Loucy (cell line): Measurements from ENCODE around the gene SP6.

Source experiments
- H2AFZ ChIP-seq: fragments of 200-600 bp; sonication (generic); 2 replicates; pipeline ENCODE4 v1.6.0; 2016; ENCODE audit warnings: antibody characterized with exemption, mild to moderate bottlenecking, low read length, moderate library complexity
- H3F3A ChIP-seq: fragments of 200-600 bp; 2 replicates; pipeline ENCODE4 v1.6.0; 2016; ENCODE audit warnings: antibody characterized with exemption, low read depth, mild to moderate bottlenecking
- H3K27me3 ChIP-seq: fragments of 200-600 bp; sonication (generic); 2 replicates; pipeline ENCODE4 v1.6.1; 2014; ENCODE audit warnings: low read length, mild to moderate bottlenecking; ENCODE audit not compliant: insufficient read depth, poor library complexity, severe bottlenecking
- H3K36me3 ChIP-seq: fragments of 200-600 bp; sonication (generic); 2 replicates; pipeline ENCODE4 v1.6.1; 2016; ENCODE audit warnings: low read length; ENCODE audit not compliant: insufficient read depth
- H3K4me1 ChIP-seq: fragments of 200-600 bp; sonication (generic); 2 replicates; pipeline ENCODE4 v1.5.1; 2014; ENCODE audit warnings: low read length, mild to moderate bottlenecking; ENCODE audit not compliant: insufficient read depth, poor library complexity, severe bottlenecking
- H3K4me2 ChIP-seq: fragments of 200-600 bp; sonication (generic); 2 replicates; pipeline ENCODE4 v1.6.0; 2014; ENCODE audit warnings: antibody characterized with exemption, low read length, low read depth, mild to moderate bottlenecking; ENCODE audit not compliant: poor library complexity, severe bottlenecking
- H3K4me3 ChIP-seq: fragments of 200-600 bp; sonication (generic); 2 replicates; pipeline ENCODE4 v1.5.1; 2014; ENCODE audit warnings: low read length, mild to moderate bottlenecking, mixed read lengths; ENCODE audit not compliant: poor library complexity, severe bottlenecking
- H3K79me2 ChIP-seq: fragments of 200-600 bp; sonication (generic); 2 replicates; pipeline ENCODE4 v1.6.1; 2014; ENCODE audit warnings: low read length; ENCODE audit not compliant: insufficient read depth
- H3K9ac ChIP-seq: fragments of 200-600 bp; sonication (generic); 2 replicates; pipeline ENCODE4 v1.6.0; 2014; ENCODE audit warnings: mild to moderate bottlenecking, low read depth, low read length, moderate library complexity; ENCODE audit not compliant: poor library complexity, severe bottlenecking
- H3K9me2 ChIP-seq: fragments of 200-600 bp; sonication (generic); replicated peaks from 2 replicates; pipeline ENCODE4 v1.6.1; 2016; ENCODE audit warnings: low read depth, low read length, mixed read lengths
- H3K9me3 ChIP-seq: fragments of 200-600 bp; sonication (generic); 2 replicates; pipeline ENCODE4 v1.6.1; 2014; ENCODE audit warnings: mild to moderate bottlenecking, antibody characterized with exemption, low read length, low read depth; ENCODE audit not compliant: insufficient read depth
- H4K20me1 ChIP-seq: fragments of 200-600 bp; sonication (generic); 2 replicates; pipeline ENCODE4 v1.6.0; 2014; ENCODE audit warnings: antibody characterized with exemption, low read length, mild to moderate bottlenecking; ENCODE audit not compliant: insufficient read depth, poor library complexity, severe bottlenecking
- EZH2phosphoT487 ChIP-seq: fragments of 200-600 bp; IDR thresholded peaks from 2 replicates; pipeline ENCODE4 v1.6.1; 2018; ENCODE audit warnings: antibody characterized with exemption, mild to moderate bottlenecking, moderate library complexity, borderline replicate concordance
- TF ChIP-seq, protein P1 (sequence below): fragments of 200-600 bp; sonication (generic); conservative IDR thresholded peaks from 2 replicates; pipeline ENCODE4 v1.5.1; 2014; ENCODE audit warnings: mild to moderate bottlenecking, antibody characterized with exemption, low read length

SP6 gene

GRCh38 chr17:47878203-47879027 is 27.5 kb upstream of the SP6 start:
- no peaks in the 10 kb centered on the region for H3K27me3 ChIP-seq
- H3K4me2 ChIP-seq, result no peak overlapping the region
- no peaks in the 10 kb centered on the region for H3K9me2 ChIP-seq
- H3K9me3 ChIP-seq, result no peaks in the 10 kb centered on the region
- TF ChIP-seq, protein P1, sequence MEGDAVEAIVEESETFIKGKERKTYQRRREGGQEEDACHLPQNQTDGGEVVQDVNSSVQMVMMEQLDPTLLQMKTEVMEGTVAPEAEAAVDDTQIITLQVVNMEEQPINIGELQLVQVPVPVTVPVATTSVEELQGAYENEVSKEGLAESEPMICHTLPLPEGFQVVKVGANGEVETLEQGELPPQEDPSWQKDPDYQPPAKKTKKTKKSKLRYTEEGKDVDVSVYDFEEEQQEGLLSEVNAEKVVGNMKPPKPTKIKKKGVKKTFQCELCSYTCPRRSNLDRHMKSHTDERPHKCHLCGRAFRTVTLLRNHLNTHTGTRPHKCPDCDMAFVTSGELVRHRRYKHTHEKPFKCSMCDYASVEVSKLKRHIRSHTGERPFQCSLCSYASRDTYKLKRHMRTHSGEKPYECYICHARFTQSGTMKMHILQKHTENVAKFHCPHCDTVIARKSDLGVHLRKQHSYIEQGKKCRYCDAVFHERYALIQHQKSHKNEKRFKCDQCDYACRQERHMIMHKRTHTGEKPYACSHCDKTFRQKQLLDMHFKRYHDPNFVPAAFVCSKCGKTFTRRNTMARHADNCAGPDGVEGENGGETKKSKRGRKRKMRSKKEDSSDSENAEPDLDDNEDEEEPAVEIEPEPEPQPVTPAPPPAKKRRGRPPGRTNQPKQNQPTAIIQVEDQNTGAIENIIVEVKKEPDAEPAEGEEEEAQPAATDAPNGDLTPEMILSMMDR, result no peak
- no peak for TF ChIP-seq EZH2phosphoT487
- no peak overlapping the region for H3K9ac ChIP-seq
- no peaks in the 10 kb centered on the region for H3K4me1 ChIP-seq
- no peaks in the 10 kb centered on the region for H4K20me1 ChIP-seq
- H3F3A ChIP-seq, result no peaks in the 10 kb centered on the region
- H2AFZ ChIP-seq, result no peak overlapping the region
- no peaks in the 10 kb centered on the region for H3K36me3 ChIP-seq
- H3K4me3 ChIP-seq, result no peak overlapping the region
- H3K79me2 ChIP-seq, result no peaks in the 10 kb centered on the region

DNA sequence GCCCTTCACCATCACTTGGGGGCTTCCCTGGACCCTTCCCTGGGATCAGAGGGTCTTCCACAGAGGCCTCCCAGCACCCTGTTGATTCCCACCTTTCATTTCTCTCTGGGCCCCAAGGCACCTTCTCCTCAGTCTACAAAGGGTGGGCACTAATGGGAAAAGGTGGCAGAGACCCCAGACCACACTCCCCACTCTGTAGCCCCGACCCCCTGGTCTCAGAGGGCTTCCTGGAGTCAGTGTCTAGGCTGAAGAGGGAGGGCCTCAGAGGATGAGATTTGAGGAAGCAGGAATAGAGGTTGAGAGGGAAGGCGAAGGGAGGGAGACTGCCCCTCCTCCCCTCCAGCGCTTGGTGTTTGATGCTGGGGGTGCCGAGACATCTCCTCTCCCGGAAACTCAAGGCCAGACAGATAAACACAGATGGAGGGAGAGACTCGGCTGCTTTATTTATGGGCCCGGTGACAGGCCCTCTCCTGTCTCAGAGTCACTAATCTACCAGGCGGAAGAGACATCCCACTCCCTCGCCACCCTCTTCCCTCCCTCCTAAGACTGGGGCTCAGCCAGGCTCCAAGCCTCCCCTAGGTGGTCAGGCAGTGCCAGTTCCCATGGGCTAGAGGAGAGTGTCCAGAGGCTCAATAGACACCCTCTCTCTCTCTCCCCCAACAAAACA is 26.5 kb upstream of the SP6 start:
- no peaks in the 10 kb centered on the region for H3K9me3 ChIP-seq
- no peaks in the 10 kb centered on the region for H3F3A ChIP-seq
- no peaks in the 10 kb centered on the region for H3K27me3 ChIP-seq
- H3K4me2 ChIP-seq, result no peak overlapping the region
- no peak overlapping the region for H3K9ac ChIP-seq
- no peaks in the 10 kb centered on the region for H3K79me2 ChIP-seq
- H4K20me1 ChIP-seq, result no peaks in the 10 kb centered on the region
- no peaks in the 10 kb centered on the region for H3K9me2 ChIP-seq
- H2AFZ ChIP-seq, result no peak overlapping the region
- no peak overlapping the region for H3K4me3 ChIP-seq
- TF ChIP-seq, protein P1, result no peak
- no peak for TF ChIP-seq EZH2phosphoT487
- no peaks in the 10 kb centered on the region for H3K4me1 ChIP-seq
- H3K36me3 ChIP-seq, result no peaks in the 10 kb centered on the region

- Histone ChIP-seq H3K79me2 (no peaks in the 10 kb centered on the region), H3F3A (no peaks in the 10 kb centered on the region), H3K4me1 (no peaks in the 10 kb centered on the region), H3K9ac (no peak overlapping the region), H3K4me2 (no peak overlapping the region), H2AFZ (no peak overlapping the region), H3K27me3 (no peaks in the 10 kb centered on the region), H3K9me3 (no peaks in the 10 kb centered on the region), H3K4me3 (no peak overlapping the region), H4K20me1 (no peaks in the 10 kb centered on the region), H3K36me3 (no peaks in the 10 kb centered on the region), H3K9me2 (no peaks in the 10 kb centered on the region)
- TF ChIP-seq, protein P1, result no peak
- TF ChIP-seq EZH2phosphoT487, result no peak
Observed at GRCh38 chr17:47875011-47875985, 24.3 kb upstream of the SP6 start.
